Measurements from ENCODE around the gene SRP68.

Gene SRP68

DNA sequence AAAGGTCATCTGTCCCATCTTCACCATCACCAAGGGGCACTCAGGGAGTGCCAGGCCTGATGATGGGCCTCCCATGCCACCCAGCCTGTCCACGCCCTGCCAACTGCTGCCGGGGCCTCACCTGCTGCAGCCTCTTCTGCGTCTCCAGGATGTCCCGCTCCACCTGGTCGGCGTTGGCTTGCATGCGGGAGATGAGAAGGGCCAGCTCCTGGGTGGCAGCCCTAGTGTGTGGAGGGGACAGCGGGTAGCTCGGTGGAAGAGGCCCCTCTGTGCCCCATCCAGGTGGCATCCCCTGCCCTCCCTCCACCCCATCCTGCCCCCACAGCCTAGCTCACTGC lies 48.4 kb downstream of the SRP68 start:
- Histone ChIP-seq H3K4me1 (no peaks in the 10 kb centered on the region), H3K36me3 (no peaks in the 10 kb centered on the region), H3K9me3 (no peaks in the 10 kb centered on the region), H3K27me3 (no peaks in the 10 kb centered on the region), H3K4me3 (ENCODE audit: low read depth, low read length) (no peak overlapping the region)
- DNase-seq, result no peak
- TF ChIP-seq, protein P1, sequence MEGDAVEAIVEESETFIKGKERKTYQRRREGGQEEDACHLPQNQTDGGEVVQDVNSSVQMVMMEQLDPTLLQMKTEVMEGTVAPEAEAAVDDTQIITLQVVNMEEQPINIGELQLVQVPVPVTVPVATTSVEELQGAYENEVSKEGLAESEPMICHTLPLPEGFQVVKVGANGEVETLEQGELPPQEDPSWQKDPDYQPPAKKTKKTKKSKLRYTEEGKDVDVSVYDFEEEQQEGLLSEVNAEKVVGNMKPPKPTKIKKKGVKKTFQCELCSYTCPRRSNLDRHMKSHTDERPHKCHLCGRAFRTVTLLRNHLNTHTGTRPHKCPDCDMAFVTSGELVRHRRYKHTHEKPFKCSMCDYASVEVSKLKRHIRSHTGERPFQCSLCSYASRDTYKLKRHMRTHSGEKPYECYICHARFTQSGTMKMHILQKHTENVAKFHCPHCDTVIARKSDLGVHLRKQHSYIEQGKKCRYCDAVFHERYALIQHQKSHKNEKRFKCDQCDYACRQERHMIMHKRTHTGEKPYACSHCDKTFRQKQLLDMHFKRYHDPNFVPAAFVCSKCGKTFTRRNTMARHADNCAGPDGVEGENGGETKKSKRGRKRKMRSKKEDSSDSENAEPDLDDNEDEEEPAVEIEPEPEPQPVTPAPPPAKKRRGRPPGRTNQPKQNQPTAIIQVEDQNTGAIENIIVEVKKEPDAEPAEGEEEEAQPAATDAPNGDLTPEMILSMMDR (IDR thresholded peaks at IDR 0.05; ENCODE audit: low read depth, low read length), result no peak

DNA sequence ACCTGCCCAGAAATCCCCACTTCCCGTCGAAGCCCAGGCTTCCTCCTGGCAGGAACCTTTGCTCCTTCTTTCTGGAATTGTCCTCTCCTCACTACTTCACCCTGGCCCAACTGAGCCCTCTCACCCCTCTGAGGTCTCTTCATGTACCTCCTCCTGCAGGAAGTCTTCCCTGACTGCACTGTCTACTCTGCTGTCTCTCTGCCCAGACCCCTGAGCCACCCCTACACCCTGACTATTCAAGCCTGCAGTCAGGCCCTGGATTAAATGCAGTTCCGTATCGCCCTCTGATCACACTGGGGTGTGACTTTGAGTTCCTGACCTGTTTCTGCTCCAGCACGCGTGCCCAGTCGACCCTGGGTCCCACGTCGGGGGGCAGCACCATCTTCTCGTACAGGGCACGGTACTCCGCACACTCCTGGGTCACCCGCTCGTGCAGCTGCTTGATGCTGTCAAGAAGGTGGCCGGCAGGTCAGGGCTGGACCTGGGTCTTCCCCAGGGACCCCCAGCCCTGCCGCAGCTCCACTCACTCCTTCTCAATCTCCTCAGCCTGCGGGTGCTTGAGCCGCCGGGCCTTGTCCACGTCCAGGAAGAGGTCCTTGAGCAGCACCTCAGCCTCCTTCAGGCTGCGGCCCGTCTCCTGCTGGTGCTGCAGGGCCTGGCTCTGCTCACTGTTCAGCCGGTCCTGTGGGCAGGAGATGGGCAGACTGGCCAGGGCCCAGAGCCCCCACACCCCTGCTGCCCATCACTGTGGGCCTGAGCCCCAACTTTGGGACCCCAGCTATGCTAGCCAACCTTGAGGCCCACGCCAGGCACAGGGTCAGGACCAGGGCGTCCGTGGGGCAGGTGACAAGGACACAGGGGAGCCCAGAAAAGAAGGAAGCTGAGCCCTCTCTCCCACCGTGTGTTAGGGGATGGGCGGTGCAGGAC lies 49.1 kb downstream of the SRP68 start:
- H3K4me1 ChIP-seq, result peaks cover 2% of the 10 kb centered on the region; the same call in 1 of the 2 replicates
- TF ChIP-seq, protein P1 (IDR thresholded peaks at IDR 0.05; ENCODE audit: low read depth, low read length), result no peak

GRCh38 chr17:76022285-76022684 lies 50.0 kb downstream of the SRP68 start:
- H3K4me3 ChIP-seq (ENCODE audit: low read depth, low read length), result no peak overlapping the region
- H3K36me3 ChIP-seq, result no peaks in the 10 kb centered on the region
- no peaks in the 10 kb centered on the region for H3K9me3 ChIP-seq
- peaks cover 3% of the 10 kb centered on the region; the same call in 1 of the 2 replicates for H3K4me1 ChIP-seq
- DNase-seq, result no peak
- H3K27me3 ChIP-seq, result no peaks in the 10 kb centered on the region
- TF ChIP-seq, protein P1 (IDR thresholded peaks at IDR 0.05; ENCODE audit: low read depth, low read length), result no peak

More for the DNA sequence above, 49.1 kb downstream of the SRP68 start:
- H3K36me3 ChIP-seq, result no peaks in the 10 kb centered on the region
- H3K9me3 ChIP-seq, result no peaks in the 10 kb centered on the region
- no peak overlapping the region for H3K4me3 ChIP-seq (ENCODE audit: low read depth, low read length)
- no peaks in the 10 kb centered on the region for H3K27me3 ChIP-seq
- DNase-seq, result no peak

GRCh38 chr17:76019833-76020467 lies 52.4 kb downstream of the SRP68 start:
- TF ChIP-seq, protein P1 (IDR thresholded peaks at IDR 0.05; ENCODE audit: low read depth, low read length), result no peak
- H3K27me3 ChIP-seq, result no peaks in the 10 kb centered on the region
- H3K4me1 ChIP-seq, result peaks cover 3% of the 10 kb centered on the region; the same call in 1 of the 2 replicates
- H3K4me3 ChIP-seq (ENCODE audit: low read depth, low read length), result no peak overlapping the region
- no peak for DNase-seq
- no peaks in the 10 kb centered on the region for H3K36me3 ChIP-seq
- H3K9me3 ChIP-seq, result no peaks in the 10 kb centered on the region

DNA sequence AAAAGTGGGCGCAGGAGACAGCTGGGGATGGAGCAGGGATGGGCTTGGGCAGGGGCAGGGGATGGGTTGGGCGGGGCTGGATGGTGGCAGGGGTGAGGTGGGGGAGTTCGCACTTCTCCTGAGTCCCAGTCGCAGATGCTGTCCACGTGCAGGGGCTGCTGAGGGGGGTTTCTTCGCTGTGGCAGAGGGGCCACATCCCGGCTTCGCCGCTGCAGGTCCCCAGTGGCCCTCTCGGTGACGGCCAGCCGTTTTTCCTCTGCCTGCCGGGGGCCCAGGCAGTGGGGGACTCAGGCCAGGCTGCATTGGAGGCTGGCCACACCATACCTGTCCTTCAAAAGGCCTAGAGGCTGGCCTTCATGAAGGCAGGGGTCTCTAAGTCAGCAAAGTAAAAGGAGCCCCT lies 53.5 kb downstream of the SRP68 start:
- H3K9me3 ChIP-seq, result no peaks in the 10 kb centered on the region
- no peaks in the 10 kb centered on the region for H3K36me3 ChIP-seq
- no peak overlapping the region for H3K4me3 ChIP-seq (ENCODE audit: low read depth, low read length)
- no peak for DNase-seq
- TF ChIP-seq, protein P1 (IDR thresholded peaks at IDR 0.05; ENCODE audit: low read depth, low read length), result no peak
- peaks cover 3% of the 10 kb centered on the region; the same call in 1 of the 2 replicates for H3K4me1 ChIP-seq
- no peaks in the 10 kb centered on the region for H3K27me3 ChIP-seq

DNA sequence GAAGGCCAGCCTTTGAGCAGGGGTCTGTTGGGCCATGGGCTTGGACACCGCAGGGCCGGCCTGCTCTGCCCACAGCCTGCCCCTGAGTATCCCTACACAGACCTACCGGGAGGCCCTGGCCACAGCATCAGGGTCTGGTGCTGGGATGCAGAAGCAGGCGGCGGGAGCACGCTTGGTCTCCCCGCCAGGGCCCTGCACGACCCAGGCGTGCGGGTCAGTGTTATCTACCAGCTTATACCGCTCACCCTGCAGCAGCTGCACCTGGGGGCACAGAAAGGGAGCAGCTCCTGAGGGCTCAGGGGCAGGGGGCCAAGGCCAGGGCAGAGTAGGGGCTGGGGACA lies 54.0 kb downstream of the SRP68 start:
- Histone ChIP-seq H3K4me3 (ENCODE audit: low read depth, low read length) (no peak overlapping the region), H3K27me3 (no peaks in the 10 kb centered on the region), H3K9me3 (no peaks in the 10 kb centered on the region), H3K36me3 (no peaks in the 10 kb centered on the region), H3K4me1 (peaks cover 3% of the 10 kb centered on the region; the same call in 1 of the 2 replicates)
- TF ChIP-seq, protein P1 (IDR thresholded peaks at IDR 0.05; ENCODE audit: low read depth, low read length), result no peak
- DNase-seq, result no peak
